NCI-H1048 (cell line): Measurements from ENCODE around the gene TRAF7.

Experiments
- DNase-seq: peaks from one replicate; lab custom pipeline; 2025; lab: John Stamatoyannopoulos, UW

Gene TRAF7

DNA sequence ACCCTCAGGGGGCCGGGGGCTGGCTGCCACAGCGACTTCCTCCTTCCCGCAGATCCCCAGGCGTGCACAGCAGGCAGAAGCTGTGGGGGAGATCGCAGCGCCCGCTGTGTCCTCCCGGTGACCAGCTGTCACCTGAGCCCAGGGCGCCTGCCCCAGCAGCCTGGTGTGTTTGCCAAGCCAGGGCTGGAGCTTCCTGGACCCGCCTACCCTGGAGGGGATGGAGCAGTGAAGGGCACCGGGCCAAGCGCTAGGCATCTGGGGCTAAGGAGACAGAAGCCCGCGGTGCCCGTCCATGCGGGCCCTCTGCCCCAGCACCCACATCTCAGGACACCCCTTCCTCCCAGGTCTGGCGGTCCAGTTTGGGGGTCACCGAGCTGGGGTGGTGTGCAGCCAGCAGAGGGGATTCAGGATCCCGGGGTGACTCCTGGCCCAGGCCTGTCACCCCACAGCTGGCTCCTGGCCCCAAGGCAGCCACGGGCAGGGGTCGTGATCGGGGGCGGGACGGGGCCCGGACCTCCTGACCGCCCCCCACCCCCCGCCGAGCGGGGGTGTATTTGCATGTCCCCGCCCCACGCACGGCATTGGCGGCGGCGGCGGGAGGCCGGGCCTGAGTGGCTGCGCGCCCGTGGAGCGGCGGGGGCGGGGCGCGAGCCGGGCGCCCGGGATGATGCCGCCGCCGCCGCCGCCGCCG is 7.5 kb upstream of the TRAF7 start, which contains the start of gene RAB26:
Gene RAB26 (plus strand): TSS at position 645 of the 691 bp plus-strand sequence. CDS start 159 bp downstream, outside the sequence.
- DNase-seq: no peak

DNA sequence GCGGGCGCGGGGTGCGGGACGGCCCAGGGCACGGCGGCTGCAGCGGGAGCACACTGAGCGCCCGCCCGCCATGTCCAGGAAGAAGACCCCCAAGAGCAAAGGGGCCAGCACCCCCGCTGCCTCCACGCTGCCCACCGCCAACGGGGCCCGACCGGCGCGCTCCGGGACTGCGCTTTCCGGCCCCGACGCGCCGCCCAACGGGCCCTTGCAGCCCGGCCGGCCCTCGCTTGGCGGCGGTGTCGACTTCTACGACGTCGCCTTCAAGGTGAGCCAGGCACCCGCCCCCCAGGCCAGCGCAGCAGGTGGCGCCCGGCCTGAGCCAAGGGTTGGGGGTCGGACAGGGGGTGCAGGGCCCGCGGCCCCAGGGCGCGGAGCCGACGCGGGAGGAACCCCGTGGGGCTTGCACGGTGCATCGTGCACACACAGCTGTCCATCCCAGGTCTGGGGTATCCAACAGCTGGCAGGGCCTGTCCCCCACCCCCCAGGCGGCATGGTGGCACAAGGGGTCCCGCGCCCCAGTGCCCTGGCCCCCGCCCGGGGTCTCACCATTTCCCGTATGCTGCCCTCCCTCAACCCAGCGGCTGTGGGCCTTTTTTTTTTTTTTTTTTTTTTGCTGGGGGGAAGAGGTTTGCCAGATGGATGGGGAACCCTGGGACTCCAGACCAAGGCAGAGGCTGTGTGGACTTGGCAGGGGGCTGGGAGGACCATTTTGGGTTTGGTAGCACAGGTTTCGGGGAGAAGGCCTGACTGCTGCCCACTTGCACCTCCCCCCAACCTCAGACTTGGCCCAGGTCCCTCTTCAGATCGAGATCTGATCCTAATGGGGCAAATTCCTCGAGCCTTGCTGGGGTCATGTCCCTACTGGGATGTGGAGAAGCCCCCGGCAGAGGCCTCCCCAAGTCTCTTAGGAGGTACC is 6.6 kb upstream of the TRAF7 start:
- DNase-seq: no peak

GRCh38 chr16:2149630-2150417 is 5.8 kb upstream of the TRAF7 start:
- no peak for DNase-seq

GRCh38 chr16:2150418-2151187 is 5.0 kb upstream of the TRAF7 start:
- no peak for DNase-seq

DNA sequence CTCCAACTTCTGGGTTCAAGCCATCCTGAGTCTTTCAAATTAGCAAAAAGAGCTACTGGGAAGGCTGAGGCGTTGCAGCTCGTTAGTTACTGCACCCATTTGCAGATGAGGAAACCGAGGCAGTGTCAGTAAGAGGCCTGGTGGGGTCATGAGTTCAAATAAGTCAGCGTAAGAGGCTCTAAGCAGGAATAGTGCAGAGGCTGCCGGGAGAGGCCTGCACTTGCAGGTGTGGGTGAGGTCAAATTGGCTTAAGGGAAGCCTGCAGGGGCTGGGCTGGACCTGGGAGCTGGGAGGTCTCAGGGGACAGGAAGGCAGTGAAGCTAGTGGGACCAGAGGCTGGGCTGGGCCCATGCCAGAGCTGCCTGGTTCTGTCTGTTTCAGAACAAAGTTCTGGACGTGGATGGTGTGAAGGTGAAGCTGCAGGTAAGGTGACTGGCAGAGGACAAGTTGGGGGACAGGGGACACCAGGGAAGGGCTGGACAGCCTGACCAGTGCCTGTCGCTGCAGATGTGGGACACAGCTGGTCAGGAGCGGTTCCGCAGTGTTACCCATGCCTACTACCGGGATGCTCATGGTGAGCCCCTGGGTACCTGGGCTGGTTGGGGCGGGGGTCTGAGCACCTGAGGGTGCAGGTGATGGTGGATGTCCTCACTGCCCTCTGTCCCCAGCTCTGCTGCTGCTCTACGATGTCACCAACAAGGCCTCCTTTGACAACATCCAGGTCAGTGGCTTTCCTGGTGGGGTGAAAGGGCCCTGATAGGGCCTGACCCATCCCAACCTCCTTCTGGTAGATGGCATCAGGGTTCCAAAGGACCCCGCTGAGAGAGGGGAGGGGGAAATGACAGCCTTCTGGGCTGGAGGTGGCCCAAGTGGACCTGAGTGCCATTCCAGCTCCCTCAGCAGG is 4.1 kb upstream of the TRAF7 start:
- no peak for DNase-seq

GRCh38 chr16:2152695-2153506 is 2.7 kb upstream of the TRAF7 start:
- DNase-seq: no peak

- DNase-seq: no peak
Measured at GRCh38 chr16:2154533-2155090, 970 bp upstream of the TRAF7 start.

DNA sequence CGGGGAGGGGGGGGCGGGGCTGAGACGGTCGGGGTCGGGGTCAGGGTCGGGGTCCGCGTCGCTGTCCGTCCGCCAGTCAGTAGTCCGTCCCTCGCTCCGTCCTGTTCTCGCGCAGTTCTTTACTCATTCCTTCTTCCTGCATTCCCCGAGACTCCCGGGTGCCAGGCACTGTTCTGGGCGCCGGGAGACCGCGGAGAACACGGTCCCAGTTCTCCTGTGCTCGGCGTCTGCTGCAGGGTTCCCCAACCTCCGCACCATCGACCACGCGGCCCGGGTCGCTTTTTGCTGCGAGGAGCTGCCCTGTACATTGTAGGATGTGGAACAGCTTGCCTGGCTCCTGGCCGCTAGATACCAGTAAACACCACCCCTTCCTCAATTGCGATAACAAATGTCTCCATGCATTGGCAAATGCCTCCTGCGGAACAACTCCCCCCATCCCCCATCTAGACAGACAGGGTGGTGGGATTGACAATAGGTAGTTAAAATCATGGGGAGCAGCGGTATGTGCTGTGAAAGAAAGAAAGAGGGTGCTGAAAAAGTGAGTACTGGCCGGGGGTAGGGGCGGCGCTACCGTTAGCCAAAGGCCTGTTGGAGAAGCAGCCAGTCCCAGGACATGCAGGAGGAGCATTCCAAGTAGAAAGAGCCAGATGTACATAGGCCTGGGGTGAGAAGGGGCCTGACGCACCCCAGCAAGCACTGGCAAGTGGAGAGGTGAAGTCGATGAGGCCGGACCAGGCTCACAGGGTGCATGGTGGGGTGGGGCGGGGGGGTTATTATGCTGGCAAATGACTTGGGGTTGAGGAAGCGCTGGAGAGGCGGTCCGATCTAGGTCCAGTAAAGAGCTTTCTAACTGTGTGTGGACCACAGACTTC is 631 bp downstream of the TRAF7 start:
- no peak for DNase-seq

- DNase-seq: no peak
Measured at GRCh38 chr16:2156849-2157224, 1.3 kb downstream of the TRAF7 start.

DNA sequence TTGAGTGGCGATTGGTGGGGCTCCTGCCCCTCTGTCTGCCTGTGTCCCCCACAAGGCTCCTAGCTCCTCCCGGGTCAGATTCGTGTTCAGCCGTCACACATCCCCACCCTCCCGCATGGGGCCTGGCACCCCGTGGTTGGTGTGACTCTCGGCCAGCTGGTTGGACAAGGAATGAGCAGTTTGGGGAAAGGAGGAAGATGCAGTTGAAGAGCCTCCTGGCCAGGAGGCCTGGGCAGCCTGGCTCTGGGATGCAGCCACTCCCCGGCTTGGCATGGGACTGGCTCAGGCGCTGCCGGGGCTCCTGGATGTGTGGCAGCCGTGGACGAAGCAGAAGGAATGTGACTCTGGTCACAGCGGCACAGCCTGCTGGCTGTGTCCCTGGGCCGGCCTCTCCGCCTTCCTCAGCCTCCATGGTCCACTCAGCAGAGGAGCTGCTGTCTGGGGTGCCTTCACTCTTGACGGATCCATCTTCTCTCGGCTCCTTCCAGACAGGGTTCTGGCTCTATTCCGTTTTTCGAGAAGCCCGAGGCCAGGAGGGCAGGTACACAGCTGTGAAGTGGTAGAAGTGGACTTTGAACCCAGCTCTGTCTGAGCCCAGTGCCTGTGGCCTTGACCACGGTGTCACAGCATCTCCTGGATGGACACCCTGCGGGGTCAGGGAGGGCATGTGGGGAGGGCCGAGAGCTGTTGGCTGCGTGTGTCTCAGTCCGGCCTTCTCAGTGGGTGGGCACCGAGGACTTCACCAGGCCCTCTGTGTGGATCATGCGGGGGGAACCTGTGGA is 2.1 kb downstream of the TRAF7 start:
- DNase-seq: no peak

DNA sequence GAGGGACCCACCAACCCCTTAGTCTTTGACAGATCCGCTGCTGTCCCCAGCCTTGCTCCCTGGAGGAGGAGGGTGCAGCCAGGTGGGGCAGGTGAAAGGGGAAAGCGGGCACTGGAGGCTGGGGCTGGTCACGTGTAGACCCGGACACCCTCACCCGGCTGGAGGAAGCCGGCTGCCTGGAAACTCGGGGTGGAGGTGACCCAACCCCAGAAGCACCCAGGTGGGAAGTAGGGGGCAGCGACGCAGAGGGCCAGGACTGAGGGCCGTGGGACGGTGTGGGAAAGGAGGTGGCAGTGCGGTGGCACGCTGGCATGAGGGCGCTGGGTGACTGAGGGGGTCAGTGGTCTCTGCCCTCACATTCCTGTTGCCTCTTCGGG is 2.7 kb downstream of the TRAF7 start:
- DNase-seq: no peak

DNA sequence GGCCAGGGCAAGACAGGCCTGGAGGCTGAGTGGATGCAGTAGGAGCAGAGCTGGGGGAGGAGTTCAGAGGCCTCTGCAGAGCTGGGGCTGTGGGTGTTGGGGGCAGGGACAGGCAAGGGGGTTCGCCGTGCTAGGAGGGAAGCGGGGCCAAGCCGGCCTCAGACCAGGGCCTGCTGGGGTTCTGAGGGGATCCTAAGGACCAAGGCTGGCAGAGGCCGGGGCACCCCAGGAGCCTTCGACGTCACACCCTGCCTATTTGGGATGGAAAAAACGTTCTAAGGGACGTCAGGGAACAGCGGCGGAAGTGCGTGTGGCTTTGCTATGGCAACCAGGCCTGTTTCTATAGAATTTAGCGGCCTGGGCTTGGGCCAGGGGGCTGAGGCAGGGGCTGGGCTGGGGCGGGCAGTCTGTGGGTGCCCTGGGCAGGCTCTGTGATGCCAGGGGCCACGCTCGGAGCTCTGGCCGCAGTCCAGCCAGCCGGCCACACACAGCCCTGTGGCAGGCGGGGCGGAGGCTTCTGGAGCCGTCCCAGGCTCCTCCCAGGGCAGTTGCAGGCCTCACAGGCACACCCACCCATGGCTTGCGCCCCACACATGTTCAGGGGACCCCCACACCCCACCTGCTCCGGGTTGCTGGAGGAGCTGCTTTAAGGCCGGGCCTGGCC is 3.7 kb downstream of the TRAF7 start:
- no peak for DNase-seq

DNA sequence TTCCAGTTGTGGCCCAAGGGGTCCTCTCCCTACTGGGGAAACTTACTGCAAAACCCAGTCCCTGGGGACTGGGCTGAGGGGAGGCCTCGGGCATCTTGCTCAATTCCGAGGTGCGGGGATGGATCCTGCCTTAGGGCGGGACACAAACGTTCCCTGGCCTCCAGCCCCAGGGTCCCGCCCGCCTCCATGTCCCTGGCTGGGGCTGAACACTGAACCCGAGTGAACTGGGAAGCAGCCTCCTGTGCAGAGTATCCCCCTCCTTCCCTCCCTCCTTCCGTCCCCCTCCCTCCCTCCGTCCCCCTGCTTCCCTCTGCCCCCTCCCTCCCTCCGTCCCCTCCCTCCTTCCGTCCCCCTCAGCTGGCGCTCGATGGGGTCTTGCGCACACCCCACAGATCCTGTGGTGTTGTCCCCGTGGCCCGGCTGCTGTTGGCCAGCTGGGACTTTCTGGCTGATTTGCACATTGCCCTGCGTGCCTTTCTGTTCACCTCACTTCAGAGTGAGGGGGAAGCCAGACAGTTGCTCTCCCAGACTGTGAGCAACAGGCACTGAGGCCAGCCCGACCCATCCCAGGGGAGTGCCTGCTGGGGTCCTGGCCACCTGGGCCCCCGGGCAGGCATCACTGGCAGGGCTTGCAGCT is 5.5 kb downstream of the TRAF7 start:
- no peak for DNase-seq

GRCh38 chr16:2161911-2162310 is 6.3 kb downstream of the TRAF7 start:
- DNase-seq: no peak

- DNase-seq: no peak
Measured at GRCh38 chr16:2162676-2163118, 7.1 kb downstream of the TRAF7 start.

GRCh38 chr16:2163211-2163881 is 7.8 kb downstream of the TRAF7 start:
- no peak for DNase-seq
